Loucy (cell line): Measurements from ENCODE around the gene GSTA1.
"Not testable (repeated sequence)": the region's sequence is repeated elsewhere in the genome, so short reads cannot be mapped to it uniquely, and the experiment has no call there.

Experiments used
- CTCF ChIP-seq: fragments of 200-600 bp; sonication (generic); conservative IDR thresholded peaks from 2 replicates; pipeline ENCODE4 v1.5.1; 2014; ENCODE audit warnings: mild to moderate bottlenecking, antibody characterized with exemption, low read length
- EZH2phosphoT487 ChIP-seq: fragments of 200-600 bp; IDR thresholded peaks from 2 replicates; pipeline ENCODE4 v1.6.1; 2018; ENCODE audit warnings: antibody characterized with exemption, mild to moderate bottlenecking, moderate library complexity, borderline replicate concordance

- TF ChIP-seq CTCF, EZH2phosphoT487: not testable (repeated sequence)
Observed at GRCh38 chr6:52789658-52790057, 14.0 kb downstream of the GSTA1 start.
